Esophagus squamous epithelium (tissue), 4 donors: Measurements from ENCODE around the gene DAG1.

Source experiments
- POLR2A ChIP-seq, 4 donors: fragments of 450-650 bp; IDR thresholded peaks; one replicate each; pipeline ENCODE4 v1.6.1; 2017; ENCODE audit warnings: antibody characterized with exemption in 4 of 4, mild to moderate bottlenecking in 4 of 4, moderate library complexity in 3 of 4
- TF ChIP-seq, protein P1 (sequence below), 6 experiments: fragments of 450-650 bp in 4 of 6; fragments of 200-600 bp in 2 of 6; sonication (generic) in 2 of 6; IDR thresholded peaks; one replicate each; pipeline ENCODE4 v1.5.1; 2016 to 2019; ENCODE audit warnings: antibody characterized with exemption in 6 of 6, mild to moderate bottlenecking in 4 of 6, moderate library complexity in 4 of 6

DNA sequence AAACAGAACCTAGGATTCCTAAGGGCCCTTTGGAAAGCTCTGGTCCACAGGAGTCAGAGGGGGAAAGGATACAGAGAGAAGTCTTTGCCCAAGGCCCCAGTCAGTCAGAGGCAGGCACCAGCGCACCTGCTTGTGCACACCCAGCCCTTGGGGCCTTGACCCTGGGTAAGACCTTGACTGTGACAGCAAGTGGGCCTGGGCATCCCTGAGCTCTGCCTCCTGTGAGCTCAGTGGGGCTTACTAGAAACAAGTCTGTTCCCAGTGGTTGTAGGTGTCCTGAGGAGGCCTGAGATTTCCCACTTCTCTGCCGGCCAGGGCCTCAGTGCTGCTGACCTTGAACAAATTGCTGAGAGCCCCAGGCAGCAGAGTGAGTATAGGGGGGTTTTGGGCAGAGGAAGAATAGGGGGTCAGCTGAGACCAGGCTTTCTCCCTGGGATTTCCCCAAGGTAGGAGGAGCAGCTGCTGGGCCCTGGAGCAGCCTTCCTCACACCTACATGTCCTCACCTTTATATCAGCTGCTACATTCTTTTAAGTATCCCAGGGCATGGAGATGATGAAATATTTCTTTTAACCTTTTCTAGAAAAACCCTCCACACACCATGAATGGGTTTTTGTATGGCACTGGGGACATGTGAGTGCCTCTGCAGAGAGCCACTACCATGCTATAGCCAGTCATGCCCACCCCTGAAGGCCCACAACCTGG lies 9.7 kb upstream of the DAG1 start:
- no peak for TF ChIP-seq POLR2A (IDR thresholded peaks at IDR 0.05)
- TF ChIP-seq, protein P1, sequence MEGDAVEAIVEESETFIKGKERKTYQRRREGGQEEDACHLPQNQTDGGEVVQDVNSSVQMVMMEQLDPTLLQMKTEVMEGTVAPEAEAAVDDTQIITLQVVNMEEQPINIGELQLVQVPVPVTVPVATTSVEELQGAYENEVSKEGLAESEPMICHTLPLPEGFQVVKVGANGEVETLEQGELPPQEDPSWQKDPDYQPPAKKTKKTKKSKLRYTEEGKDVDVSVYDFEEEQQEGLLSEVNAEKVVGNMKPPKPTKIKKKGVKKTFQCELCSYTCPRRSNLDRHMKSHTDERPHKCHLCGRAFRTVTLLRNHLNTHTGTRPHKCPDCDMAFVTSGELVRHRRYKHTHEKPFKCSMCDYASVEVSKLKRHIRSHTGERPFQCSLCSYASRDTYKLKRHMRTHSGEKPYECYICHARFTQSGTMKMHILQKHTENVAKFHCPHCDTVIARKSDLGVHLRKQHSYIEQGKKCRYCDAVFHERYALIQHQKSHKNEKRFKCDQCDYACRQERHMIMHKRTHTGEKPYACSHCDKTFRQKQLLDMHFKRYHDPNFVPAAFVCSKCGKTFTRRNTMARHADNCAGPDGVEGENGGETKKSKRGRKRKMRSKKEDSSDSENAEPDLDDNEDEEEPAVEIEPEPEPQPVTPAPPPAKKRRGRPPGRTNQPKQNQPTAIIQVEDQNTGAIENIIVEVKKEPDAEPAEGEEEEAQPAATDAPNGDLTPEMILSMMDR (IDR thresholded peaks at IDR 0.05) = no peak
